Measurements from ENCODE around the gene SENP2. TPM values are rescaled to one million over a fixed set of nuclear protein-coding genes. Genes with fewer than 3 reads are reported as not detected.

The SENP2 gene
- total RNA-seq, 4 donors from 2014 or later, result 27.5 to 84.9 (median 28.9) TPM

DNA sequence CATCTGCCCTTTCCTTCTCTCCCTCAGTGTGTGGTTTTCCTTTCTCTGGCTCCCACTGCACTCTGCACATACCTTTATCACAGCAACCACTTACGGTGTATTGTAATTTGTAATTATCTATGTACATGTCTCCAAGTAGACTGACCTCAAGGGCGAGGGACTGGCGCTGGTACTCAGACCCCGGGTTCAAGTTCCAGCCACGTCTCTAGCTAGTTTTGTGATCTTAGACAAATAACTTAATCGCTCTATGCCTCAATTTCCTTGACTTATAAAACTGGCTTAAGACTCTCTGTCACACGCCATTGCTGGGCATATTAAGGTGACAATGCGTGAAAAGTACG, 607 bp upstream of the SENP2 start:
- peaks cover 0 to 42% (median 15%) of the 10 kb centered on the region in 4 donors for H3K4me1 ChIP-seq
- peak overlapping the region; percentile 94 to 99 (median 96) for H3K27ac ChIP-seq
- peak overlapping the region; percentile 83 to 93 (median 90) for H3K4me3 ChIP-seq
- no peaks in the 10 kb centered on the region for H3K27me3 ChIP-seq
- H3K36me3 ChIP-seq, result peaks cover 0 to 8% (median 0%) of the 10 kb centered on the region in 3 donors
- 44% methylated on average over 9 of the region's 9 CpGs for WGBS, 2 donors
- TF ChIP-seq EP300 (IDR thresholded peaks at IDR 0.05) (no peak), POLR2A (IDR thresholded peaks at IDR 0.05) (no peak), CTCF (IDR thresholded peaks at IDR 0.05) (no peak)
- no peak for DNase-seq (ENCODE audit: low spot score in 2 of 2)
- H3K9me3 ChIP-seq, result no peaks in the 10 kb centered on the region

GRCh38 chr3:185586686-185587039, 568 bp downstream of the SENP2 start:
- WGBS, 2 donors, result 1 to 3% methylated on average over 7 of the region's 7 CpGs
- DNase-seq (ENCODE audit: low spot score in 2 of 2), result peak in 1 of 2 donors; percentile 30
- H3K4me1 ChIP-seq, result peaks cover 0 to 42% (median 15%) of the 10 kb centered on the region in 4 donors
- H3K27me3 ChIP-seq, result no peaks in the 10 kb centered on the region
- H3K9me3 ChIP-seq, result no peaks in the 10 kb centered on the region
- TF ChIP-seq EP300 (IDR thresholded peaks at IDR 0.05) (no peak), CTCF (IDR thresholded peaks at IDR 0.05) (no peak), POLR2A (IDR thresholded peaks at IDR 0.05) (no peak)
- H3K4me3 ChIP-seq, result peak overlapping the region; percentile 83 to 93 (median 90)
- H3K27ac ChIP-seq, result peak overlapping the region; percentile 94 to 99 (median 96)
- H3K36me3 ChIP-seq, result peaks cover 0 to 18% (median 0%) of the 10 kb centered on the region in 3 donors

DNA sequence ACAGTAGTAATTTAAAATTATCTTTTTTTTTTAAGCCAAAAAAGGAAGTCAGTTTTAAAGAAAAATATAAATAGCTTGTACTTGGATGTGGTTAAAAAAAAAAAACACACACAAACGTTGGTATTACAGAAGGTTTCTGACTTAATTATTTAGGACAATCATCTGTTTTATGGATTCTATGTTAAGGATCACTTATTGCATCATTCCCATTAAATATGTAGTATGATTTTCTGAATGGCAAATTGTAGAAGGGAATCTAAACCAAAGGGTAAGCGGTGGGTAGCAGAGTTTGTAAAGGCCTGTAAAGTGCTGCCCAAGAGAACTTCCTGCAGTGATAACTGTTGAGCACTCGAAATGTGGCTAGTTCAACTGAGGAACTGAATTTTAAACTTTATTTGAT, 8.0 kb downstream of the SENP2 start:
- no peaks in the 10 kb centered on the region for H3K27me3 ChIP-seq
- peaks cover 0 to 74% (median 0%) of the 10 kb centered on the region in 3 donors for H3K36me3 ChIP-seq
- no peaks in the 10 kb centered on the region for H3K9me3 ChIP-seq
- DNase-seq (ENCODE audit: low spot score in 2 of 2), result no peak
- no peak overlapping the region for H3K27ac ChIP-seq
- H3K4me3 ChIP-seq, result no peak overlapping the region
- peaks cover 0 to 8% (median 0%) of the 10 kb centered on the region in 4 donors for H3K4me1 ChIP-seq
- 66 to 68% methylated on average over 3 of the region's 3 CpGs for WGBS, 2 donors
- TF ChIP-seq CTCF (IDR thresholded peaks at IDR 0.05) (no peak), POLR2A (IDR thresholded peaks at IDR 0.05) (no peak), EP300 (IDR thresholded peaks at IDR 0.05) (no peak)

- DNase-seq (ENCODE audit: low spot score in 2 of 2), result no peak
- H3K36me3 ChIP-seq, result peaks cover 0 to 78% (median 0%) of the 10 kb centered on the region in 3 donors
These were observed 9.4 kb downstream of the SENP2 start for GRCh38 chr3:185595526-185595925.

DNA sequence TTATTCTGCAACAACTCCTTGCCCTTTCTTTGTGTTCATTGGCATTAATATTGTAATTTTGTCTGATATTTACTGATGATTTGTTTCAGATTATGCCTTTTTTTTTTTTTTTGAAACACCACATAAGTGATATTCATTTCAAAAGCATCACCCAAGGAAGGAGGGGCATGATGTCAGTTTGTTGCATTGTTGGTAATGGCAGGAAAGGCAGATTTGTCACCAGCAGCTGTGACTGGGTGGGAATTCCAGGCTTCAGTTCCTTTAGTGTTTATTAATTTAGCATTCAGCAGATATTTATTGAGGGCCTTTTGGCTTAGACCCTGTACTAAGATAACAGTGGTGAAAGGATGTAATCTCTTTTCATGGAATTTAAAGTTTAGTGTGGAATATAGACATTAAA, 19.5 kb downstream of the SENP2 start:
- Histone ChIP-seq H3K36me3 (peaks cover 0 to 97% (median 28%) of the 10 kb centered on the region in 3 donors), H3K4me3 (no peak overlapping the region), H3K4me1 (no peaks in the 10 kb centered on the region), H3K27ac (no peak overlapping the region), H3K27me3 (no peaks in the 10 kb centered on the region), H3K9me3 (no peaks in the 10 kb centered on the region)
- no peak for DNase-seq (ENCODE audit: low spot score in 2 of 2)
- TF ChIP-seq EP300 (IDR thresholded peaks at IDR 0.05) (no peak), CTCF (IDR thresholded peaks at IDR 0.05) (no peak), POLR2A (IDR thresholded peaks at IDR 0.05) (no peak)

More at GRCh38 chr3:185595526-185595925, 9.4 kb downstream of the SENP2 start:
- Histone ChIP-seq H3K27me3 (no peaks in the 10 kb centered on the region), H3K4me3 (no peak overlapping the region), H3K4me1 (no peaks in the 10 kb centered on the region), H3K27ac (no peak overlapping the region), H3K9me3 (no peaks in the 10 kb centered on the region)
- TF ChIP-seq CTCF (IDR thresholded peaks at IDR 0.05), result no peak
- no peak for TF ChIP-seq EP300 (IDR thresholded peaks at IDR 0.05)
- TF ChIP-seq POLR2A (IDR thresholded peaks at IDR 0.05), result no peak
- WGBS, 2 donors, result 85 to 93% methylated on average over 4 of the region's 4 CpGs

All from tibial nerve (tissue), 4 donors.